ENCODE measurements around the gene MBTD1. TPM values are rescaled to one million over a fixed set of nuclear protein-coding genes. Genes with fewer than 3 reads are reported as not detected.

MBTD1 gene
- total and polyA plus RNA-seq, 2 of the 8 experiments (the other 6 are each of a cell fraction or from before 2014, with no cell fraction given): 20.3 to 51.4 TPM

DNA sequence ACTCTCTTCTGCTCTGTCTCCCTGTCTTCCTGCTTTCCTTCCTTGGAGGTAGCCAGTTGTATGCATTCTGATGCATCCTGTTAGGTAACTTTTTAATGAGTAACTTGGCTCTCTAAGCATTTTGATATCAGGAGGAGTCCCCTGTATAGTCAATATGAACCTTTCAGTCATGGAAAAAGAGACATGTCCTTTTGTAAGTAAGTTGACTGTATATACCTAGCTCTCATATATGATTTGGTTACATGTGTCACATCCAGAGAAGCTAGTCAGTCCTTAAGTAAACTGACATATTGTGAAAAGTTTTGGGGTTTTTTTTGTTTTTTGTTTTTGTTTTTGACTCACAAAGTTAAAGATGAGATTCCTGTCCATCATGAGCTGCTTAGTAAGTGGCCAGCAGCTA is 19.3 kb upstream of the MBTD1 start (continued):
- TF ChIP-seq, protein P1, sequence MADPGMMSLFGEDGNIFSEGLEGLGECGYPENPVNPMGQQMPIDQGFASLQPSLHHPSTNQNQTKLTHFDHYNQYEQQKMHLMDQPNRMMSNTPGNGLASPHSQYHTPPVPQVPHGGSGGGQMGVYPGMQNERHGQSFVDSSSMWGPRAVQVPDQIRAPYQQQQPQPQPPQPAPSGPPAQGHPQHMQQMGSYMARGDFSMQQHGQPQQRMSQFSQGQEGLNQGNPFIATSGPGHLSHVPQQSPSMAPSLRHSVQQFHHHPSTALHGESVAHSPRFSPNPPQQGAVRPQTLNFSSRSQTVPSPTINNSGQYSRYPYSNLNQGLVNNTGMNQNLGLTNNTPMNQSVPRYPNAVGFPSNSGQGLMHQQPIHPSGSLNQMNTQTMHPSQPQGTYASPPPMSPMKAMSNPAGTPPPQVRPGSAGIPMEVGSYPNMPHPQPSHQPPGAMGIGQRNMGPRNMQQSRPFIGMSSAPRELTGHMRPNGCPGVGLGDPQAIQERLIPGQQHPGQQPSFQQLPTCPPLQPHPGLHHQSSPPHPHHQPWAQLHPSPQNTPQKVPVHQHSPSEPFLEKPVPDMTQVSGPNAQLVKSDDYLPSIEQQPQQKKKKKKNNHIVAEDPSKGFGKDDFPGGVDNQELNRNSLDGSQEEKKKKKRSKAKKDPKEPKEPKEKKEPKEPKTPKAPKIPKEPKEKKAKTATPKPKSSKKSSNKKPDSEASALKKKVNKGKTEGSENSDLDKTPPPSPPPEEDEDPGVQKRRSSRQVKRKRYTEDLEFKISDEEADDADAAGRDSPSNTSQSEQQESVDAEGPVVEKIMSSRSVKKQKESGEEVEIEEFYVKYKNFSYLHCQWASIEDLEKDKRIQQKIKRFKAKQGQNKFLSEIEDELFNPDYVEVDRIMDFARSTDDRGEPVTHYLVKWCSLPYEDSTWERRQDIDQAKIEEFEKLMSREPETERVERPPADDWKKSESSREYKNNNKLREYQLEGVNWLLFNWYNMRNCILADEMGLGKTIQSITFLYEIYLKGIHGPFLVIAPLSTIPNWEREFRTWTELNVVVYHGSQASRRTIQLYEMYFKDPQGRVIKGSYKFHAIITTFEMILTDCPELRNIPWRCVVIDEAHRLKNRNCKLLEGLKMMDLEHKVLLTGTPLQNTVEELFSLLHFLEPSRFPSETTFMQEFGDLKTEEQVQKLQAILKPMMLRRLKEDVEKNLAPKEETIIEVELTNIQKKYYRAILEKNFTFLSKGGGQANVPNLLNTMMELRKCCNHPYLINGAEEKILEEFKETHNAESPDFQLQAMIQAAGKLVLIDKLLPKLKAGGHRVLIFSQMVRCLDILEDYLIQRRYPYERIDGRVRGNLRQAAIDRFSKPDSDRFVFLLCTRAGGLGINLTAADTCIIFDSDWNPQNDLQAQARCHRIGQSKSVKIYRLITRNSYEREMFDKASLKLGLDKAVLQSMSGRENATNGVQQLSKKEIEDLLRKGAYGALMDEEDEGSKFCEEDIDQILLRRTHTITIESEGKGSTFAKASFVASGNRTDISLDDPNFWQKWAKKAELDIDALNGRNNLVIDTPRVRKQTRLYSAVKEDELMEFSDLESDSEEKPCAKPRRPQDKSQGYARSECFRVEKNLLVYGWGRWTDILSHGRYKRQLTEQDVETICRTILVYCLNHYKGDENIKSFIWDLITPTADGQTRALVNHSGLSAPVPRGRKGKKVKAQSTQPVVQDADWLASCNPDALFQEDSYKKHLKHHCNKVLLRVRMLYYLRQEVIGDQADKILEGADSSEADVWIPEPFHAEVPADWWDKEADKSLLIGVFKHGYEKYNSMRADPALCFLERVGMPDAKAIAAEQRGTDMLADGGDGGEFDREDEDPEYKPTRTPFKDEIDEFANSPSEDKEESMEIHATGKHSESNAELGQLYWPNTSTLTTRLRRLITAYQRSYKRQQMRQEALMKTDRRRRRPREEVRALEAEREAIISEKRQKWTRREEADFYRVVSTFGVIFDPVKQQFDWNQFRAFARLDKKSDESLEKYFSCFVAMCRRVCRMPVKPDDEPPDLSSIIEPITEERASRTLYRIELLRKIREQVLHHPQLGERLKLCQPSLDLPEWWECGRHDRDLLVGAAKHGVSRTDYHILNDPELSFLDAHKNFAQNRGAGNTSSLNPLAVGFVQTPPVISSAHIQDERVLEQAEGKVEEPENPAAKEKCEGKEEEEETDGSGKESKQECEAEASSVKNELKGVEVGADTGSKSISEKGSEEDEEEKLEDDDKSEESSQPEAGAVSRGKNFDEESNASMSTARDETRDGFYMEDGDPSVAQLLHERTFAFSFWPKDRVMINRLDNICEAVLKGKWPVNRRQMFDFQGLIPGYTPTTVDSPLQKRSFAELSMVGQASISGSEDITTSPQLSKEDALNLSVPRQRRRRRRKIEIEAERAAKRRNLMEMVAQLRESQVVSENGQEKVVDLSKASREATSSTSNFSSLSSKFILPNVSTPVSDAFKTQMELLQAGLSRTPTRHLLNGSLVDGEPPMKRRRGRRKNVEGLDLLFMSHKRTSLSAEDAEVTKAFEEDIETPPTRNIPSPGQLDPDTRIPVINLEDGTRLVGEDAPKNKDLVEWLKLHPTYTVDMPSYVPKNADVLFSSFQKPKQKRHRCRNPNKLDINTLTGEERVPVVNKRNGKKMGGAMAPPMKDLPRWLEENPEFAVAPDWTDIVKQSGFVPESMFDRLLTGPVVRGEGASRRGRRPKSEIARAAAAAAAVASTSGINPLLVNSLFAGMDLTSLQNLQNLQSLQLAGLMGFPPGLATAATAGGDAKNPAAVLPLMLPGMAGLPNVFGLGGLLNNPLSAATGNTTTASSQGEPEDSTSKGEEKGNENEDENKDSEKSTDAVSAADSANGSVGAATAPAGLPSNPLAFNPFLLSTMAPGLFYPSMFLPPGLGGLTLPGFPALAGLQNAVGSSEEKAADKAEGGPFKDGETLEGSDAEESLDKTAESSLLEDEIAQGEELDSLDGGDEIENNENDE (IDR thresholded peaks at IDR 0.05; ENCODE audit: insufficient replicate concordance, low read length): no peak
- TF ChIP-seq SUZ12 (IDR thresholded peaks at IDR 0.05; ENCODE audit: low read length): no peak
- TF ChIP-seq TAF7 (optimal IDR thresholded peaks at IDR 0.05; ENCODE audit: borderline replicate concordance, low read depth, low read length): no peak
- TF ChIP-seq KDM1A (IDR thresholded peaks at IDR 0.05; ENCODE audit: borderline replicate concordance, low read length): no peak
- TF ChIP-seq SAP30 (IDR thresholded peaks at IDR 0.05; ENCODE audit: insufficient read depth, insufficient replicate concordance, low read length): no peak
- no peak for TF ChIP-seq PHF8 (conservative IDR thresholded peaks at IDR 0.05; ENCODE audit: low read depth, low read length)
- no peak for TF ChIP-seq ASH2L (IDR thresholded peaks at IDR 0.05; ENCODE audit: low read length)
- TF ChIP-seq GABPA (IDR thresholded peaks at IDR 0.05; ENCODE audit: borderline replicate concordance, insufficient read depth, low read length): no peak
